Naive B cell (primary cell): ENCODE measurements around the gene DCANP1. TPM values are rescaled to one million over a fixed set of nuclear protein-coding genes. Genes with fewer than 3 reads are reported as not detected.
A peak's percentile ranks its signal among the peaks of the same experiment; 100 is the strongest.

Experiments
- ATAC-seq, 2 donors: fragments of 150-1000 bp; cut with Tn5 transposase; 2 replicates each; pipeline ENCODE4 v1.10.0; 2021; ENCODE audit warnings: low read depth in 2 of 2, mild to moderate bottlenecking in 2 of 2, moderate library complexity in 2 of 2
- DNase-seq: peaks from one replicate; pipeline ENCODE4 v3.0.0; 2022
- H3K27ac Mint-ChIP-seq, 6 donors: one replicate each; pipeline ENCODE4 v1.8.0; 2020 to 2022; ENCODE audit warnings: mild to moderate bottlenecking in 6 of 6, mixed read lengths in 6 of 6, moderate library complexity in 5 of 6, inconsistent platforms in 2 of 6
- H3K27me3 Mint-ChIP-seq, 3 donors: one replicate each; pipeline ENCODE4 v1.8.0; 2021 to 2022; ENCODE audit warnings: mixed read lengths in 3 of 3, mild to moderate bottlenecking in 1 of 3
- H3K36me3 Mint-ChIP-seq, 2 donors: one replicate each; pipeline ENCODE4 v1.8.0; 2020 to 2022; ENCODE audit warnings: mixed read lengths in 2 of 2, inconsistent platforms in 1 of 2, mild to moderate bottlenecking in 1 of 2
- H3K4me1 Mint-ChIP-seq, 3 donors: one replicate each; pipeline ENCODE4 v1.8.0; 2020 to 2022; ENCODE audit warnings: mixed read lengths in 3 of 3, inconsistent platforms in 1 of 3, mild to moderate bottlenecking in 1 of 3, moderate library complexity in 1 of 3
- H3K4me3 Mint-ChIP-seq, 8 donors: one replicate each; pipeline ENCODE4 v1.8.0; 2020 to 2022; ENCODE audit warnings: mild to moderate bottlenecking in 8 of 8, mixed read lengths in 8 of 8, moderate library complexity in 8 of 8, inconsistent platforms in 2 of 8
- H3K9me3 Mint-ChIP-seq, 7 donors: one replicate each; pipeline ENCODE4 v1.8.0; 2020 to 2022; ENCODE audit warnings: mixed read lengths in 7 of 7, mild to moderate bottlenecking in 5 of 7, inconsistent platforms in 2 of 7, moderate library complexity in 1 of 7
- polyA plus RNA-seq, 6 donors: library from polyadenylated mRNA; unstranded; fragments of 300-500 nt; fragmentation: Illumina TruSeq; gene quantifications; one replicate each; pipeline ENCODE4 v1.2.3, GENCODE V29; 2021; ENCODE audit warnings: low read depth in 6 of 6

The DCANP1 gene
- polyA plus RNA-seq, 6 donors from 2014 or later: not detected

DNA sequence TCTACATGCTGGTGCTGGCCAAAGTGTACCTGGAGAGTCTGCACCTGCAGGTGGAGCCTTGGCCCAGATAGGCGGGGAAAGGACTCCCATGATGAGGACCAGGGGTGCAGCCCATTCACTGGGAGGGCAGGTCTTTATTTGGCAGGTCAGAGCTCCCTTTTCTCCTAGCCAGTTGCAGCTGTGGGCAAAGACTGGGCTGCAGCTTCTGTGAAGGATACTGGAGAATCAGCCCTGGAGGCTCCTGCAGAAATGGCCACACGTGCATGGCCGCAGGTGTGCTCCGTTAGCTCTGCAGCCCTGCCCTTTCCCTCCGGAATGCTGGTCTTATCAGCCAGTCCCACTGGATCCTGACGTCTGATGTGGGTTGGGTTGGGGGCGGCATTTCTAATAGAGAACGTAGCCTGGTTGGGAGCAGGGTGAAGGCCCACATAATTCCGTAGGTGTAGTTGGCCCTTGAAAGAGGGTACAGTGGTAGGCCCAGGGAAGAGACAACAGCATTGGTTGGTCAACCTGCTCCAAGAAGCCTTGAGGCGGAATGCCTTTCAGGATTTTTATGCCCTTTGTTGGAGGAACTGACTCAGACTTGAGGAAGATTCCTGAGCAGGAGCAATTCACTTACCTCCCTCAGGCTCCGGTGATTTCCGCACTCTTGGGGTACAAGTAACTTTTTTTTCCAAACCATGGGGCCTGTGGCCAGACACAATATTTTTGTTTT lies 27.0 kb upstream of the DCANP1 start:
- H3K9me3 Mint-ChIP-seq: no peaks in the 10 kb centered on the region
- H3K4me1 Mint-ChIP-seq: no peaks in the 10 kb centered on the region
- H3K27ac Mint-ChIP-seq: no peak overlapping the region
- H3K27me3 Mint-ChIP-seq: peaks cover 12 to 58% (median 49%) of the 10 kb centered on the region in 3 donors
- H3K36me3 Mint-ChIP-seq: no peaks in the 10 kb centered on the region
- H3K4me3 Mint-ChIP-seq: no peak overlapping the region
- DNase-seq (no peak), ATAC-seq (no peak)

GRCh38 chr5:135472141-135472540 lies 25.0 kb upstream of the DCANP1 start:
- DNase-seq (no peak), ATAC-seq (no peak)
- H3K27me3 Mint-ChIP-seq: peaks cover 20 to 73% (median 66%) of the 10 kb centered on the region in 3 donors
- no peaks in the 10 kb centered on the region for H3K4me1 Mint-ChIP-seq
- no peak overlapping the region for H3K4me3 Mint-ChIP-seq
- H3K9me3 Mint-ChIP-seq: no peaks in the 10 kb centered on the region
- no peak overlapping the region for H3K27ac Mint-ChIP-seq
- H3K36me3 Mint-ChIP-seq: no peaks in the 10 kb centered on the region

- no peaks in the 10 kb centered on the region for H3K9me3 Mint-ChIP-seq
- no peaks in the 10 kb centered on the region for H3K4me1 Mint-ChIP-seq
- DNase-seq: no peak
- H3K4me3 Mint-ChIP-seq: no peak overlapping the region
- no peak overlapping the region for H3K27ac Mint-ChIP-seq
- no peaks in the 10 kb centered on the region for H3K36me3 Mint-ChIP-seq
- no peak for ATAC-seq
- peaks cover 20 to 73% (median 67%) of the 10 kb centered on the region in 3 donors for H3K27me3 Mint-ChIP-seq
These were observed 24.6 kb upstream of the DCANP1 start for GRCh38 chr5:135471726-135472125.

DNA sequence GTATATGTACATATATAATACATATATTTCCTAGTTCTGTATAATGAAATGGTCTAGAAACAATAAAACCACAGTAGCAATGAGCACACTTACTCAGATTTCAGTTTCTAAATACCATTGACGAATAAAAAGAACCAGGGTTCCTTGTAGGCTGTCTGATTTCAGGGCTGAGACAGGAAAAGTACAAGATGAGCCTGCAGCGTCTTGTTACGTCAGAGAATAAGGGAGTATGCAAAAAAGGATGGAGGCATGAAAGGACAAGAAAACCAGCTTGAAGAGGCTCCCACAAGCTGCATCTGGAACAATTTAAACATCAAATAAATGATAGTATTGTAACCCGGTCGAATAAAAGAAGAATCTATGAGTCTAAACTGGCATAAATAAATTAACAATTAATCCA lies 22.8 kb upstream of the DCANP1 start:
- Mint-ChIP-seq H3K27ac (no peak overlapping the region), H3K9me3 (no peaks in the 10 kb centered on the region), H3K27me3 (peaks cover 28 to 76% (median 72%) of the 10 kb centered on the region in 3 donors), H3K4me3 (no peak overlapping the region), H3K36me3 (no peaks in the 10 kb centered on the region), H3K4me1 (peaks cover 5 to 13% (median 9%) of the 10 kb centered on the region in 3 donors)
- ATAC-seq: no peak
- DNase-seq: no peak

DNA sequence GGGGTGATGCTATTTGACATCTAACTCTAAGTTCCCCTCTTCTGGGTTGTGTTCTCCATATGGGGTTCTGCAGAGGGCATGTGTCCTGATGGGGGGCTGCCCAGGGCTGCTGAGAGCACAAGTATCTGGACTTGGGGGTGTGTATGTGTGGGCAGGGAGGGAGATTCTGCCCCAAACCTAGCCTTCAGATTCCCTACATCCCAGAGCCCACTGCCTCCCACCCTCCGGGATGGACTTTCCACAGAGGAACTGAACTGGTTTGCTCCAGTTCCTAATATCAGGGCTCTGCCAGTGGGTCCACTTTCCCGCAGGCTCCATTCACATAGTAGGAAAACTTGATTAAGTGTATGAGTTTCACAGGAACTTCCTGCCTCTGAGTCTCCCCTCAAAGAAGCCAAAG lies 21.4 kb upstream of the DCANP1 start:
- H3K36me3 Mint-ChIP-seq: no peaks in the 10 kb centered on the region
- H3K27me3 Mint-ChIP-seq: peaks cover 33 to 81% (median 76%) of the 10 kb centered on the region in 3 donors
- no peak for DNase-seq
- H3K27ac Mint-ChIP-seq: peak overlapping the region in 1 of 6 donors; percentile 6
- peaks cover 5 to 13% (median 9%) of the 10 kb centered on the region in 3 donors for H3K4me1 Mint-ChIP-seq
- H3K4me3 Mint-ChIP-seq: no peak overlapping the region
- no peaks in the 10 kb centered on the region for H3K9me3 Mint-ChIP-seq
- no peak for ATAC-seq

DNA sequence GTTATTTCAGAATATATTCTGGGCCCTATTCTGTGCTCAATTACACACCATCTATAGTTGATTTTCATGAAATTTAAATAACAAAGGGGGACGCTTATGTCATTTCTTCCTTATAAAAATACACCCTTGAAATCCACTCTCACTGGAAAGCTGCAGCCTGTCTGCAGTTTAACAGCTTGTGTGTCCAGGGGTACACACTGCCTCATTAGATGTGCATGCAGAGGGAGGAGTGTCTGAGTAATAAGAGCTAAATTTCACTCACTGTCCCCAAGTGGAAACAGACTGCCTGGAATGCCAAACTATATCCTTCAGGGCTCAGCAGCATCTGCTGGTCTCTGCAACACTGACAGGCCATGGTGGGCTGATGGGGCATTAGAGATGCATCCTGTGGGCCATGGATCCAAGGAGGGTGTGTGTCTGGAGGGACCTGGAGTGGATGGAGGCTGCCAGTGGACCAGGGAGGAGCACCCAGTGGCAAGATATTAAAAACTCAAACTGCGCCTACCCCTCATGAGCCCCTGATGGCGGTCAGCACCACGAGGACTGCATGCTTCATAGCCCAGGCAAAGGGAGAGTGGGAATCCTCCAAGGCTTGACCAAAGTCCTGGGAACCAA lies 20.8 kb upstream of the DCANP1 start:
- Mint-ChIP-seq H3K27me3 (peaks cover 36 to 80% (median 77%) of the 10 kb centered on the region in 3 donors), H3K36me3 (no peaks in the 10 kb centered on the region), H3K4me1 (peaks cover 5 to 13% (median 9%) of the 10 kb centered on the region in 3 donors), H3K27ac (no peak overlapping the region), H3K9me3 (no peaks in the 10 kb centered on the region), H3K4me3 (no peak overlapping the region)
- ATAC-seq: no peak
- no peak for DNase-seq

GRCh38 chr5:135467051-135467625 lies 20.0 kb upstream of the DCANP1 start:
- H3K4me3 Mint-ChIP-seq: no peak overlapping the region
- no peak for DNase-seq
- ATAC-seq: no peak
- H3K27ac Mint-ChIP-seq: peak overlapping the region in 1 of 6 donors; percentile 42
- peaks cover 5 to 19% (median 13%) of the 10 kb centered on the region in 3 donors for H3K4me1 Mint-ChIP-seq
- H3K36me3 Mint-ChIP-seq: no peaks in the 10 kb centered on the region
- H3K27me3 Mint-ChIP-seq: peaks cover 36 to 77% (median 76%) of the 10 kb centered on the region in 3 donors
- H3K9me3 Mint-ChIP-seq: no peaks in the 10 kb centered on the region

GRCh38 chr5:135466178-135467050 lies 19.3 kb upstream of the DCANP1 start:
- Mint-ChIP-seq H3K27ac (peak overlapping the region in 1 of 6 donors; percentile 64), H3K4me1 (peaks cover 5 to 19% (median 13%) of the 10 kb centered on the region in 3 donors), H3K36me3 (no peaks in the 10 kb centered on the region), H3K9me3 (no peaks in the 10 kb centered on the region), H3K27me3 (peaks cover 32 to 75% (median 69%) of the 10 kb centered on the region in 3 donors), H3K4me3 (peak overlapping the region in 6 of 8 donors; percentile 40 to 72 (median 65))
- ATAC-seq: peak; percentile 69 to 87
- DNase-seq: peak; percentile 39

DNA sequence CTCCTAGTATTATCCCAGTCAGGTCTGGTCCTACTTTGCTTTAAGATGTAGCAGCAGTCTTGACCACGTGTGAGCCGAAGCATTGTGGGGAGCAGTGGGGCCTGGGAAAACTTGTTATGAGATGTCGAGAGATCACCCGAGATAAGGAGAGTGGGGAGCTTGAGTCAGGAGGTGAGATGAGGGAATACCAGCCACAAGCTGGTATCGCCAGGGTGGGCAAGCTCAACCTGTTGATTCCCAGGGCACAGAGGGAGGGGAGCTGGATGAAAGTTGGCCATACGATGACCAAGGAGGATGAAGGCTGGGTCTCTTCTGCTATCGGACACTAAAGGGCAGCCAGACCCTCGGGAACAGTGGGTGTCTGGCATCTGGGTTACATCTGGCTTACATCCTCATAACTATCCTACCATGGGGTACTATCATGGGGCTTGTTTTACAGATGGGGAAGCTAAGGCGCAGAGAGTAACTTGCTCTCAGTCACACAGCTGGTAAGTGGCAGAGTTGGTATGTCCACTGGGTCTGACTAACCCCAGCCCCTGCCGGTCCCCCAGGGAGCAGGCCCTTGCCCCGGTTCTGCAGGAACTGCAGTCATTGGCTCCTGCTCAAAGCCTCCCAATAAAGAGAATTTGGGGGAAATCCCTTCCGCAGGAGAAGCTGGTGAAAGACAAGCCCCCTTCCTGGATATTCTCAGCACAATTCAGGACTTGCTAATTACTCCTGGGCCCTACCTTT lies 18.4 kb upstream of the DCANP1 start:
- DNase-seq (no peak), ATAC-seq (no peak)
- Mint-ChIP-seq H3K27me3 (peaks cover 36 to 70% (median 65%) of the 10 kb centered on the region in 3 donors), H3K4me1 (peaks cover 5 to 19% (median 13%) of the 10 kb centered on the region in 3 donors), H3K4me3 (peak overlapping the region in 3 of 8 donors; percentile 1 to 62 (median 38)), H3K27ac (peak overlapping the region in 1 of 6 donors; percentile 24), H3K36me3 (no peaks in the 10 kb centered on the region), H3K9me3 (no peaks in the 10 kb centered on the region)

GRCh38 chr5:135462304-135462703 lies 15.2 kb upstream of the DCANP1 start:
- DNase-seq (peak; percentile 7), ATAC-seq (peak; percentile 44 to 59)
- H3K27me3 Mint-ChIP-seq: peaks cover 29 to 57% (median 52%) of the 10 kb centered on the region in 3 donors
- no peaks in the 10 kb centered on the region for H3K9me3 Mint-ChIP-seq
- H3K4me3 Mint-ChIP-seq: no peak overlapping the region
- H3K27ac Mint-ChIP-seq: no peak overlapping the region
- H3K36me3 Mint-ChIP-seq: no peaks in the 10 kb centered on the region
- H3K4me1 Mint-ChIP-seq: peaks cover 5 to 19% (median 13%) of the 10 kb centered on the region in 3 donors

- no peaks in the 10 kb centered on the region for H3K9me3 Mint-ChIP-seq
- H3K4me1 Mint-ChIP-seq: peaks cover 5 to 18% (median 13%) of the 10 kb centered on the region in 3 donors
- peaks cover 29 to 50% (median 47%) of the 10 kb centered on the region in 3 donors for H3K27me3 Mint-ChIP-seq
- H3K27ac Mint-ChIP-seq: no peak overlapping the region
- no peak for ATAC-seq
- no peaks in the 10 kb centered on the region for H3K36me3 Mint-ChIP-seq
- no peak overlapping the region for H3K4me3 Mint-ChIP-seq
- no peak for DNase-seq
These were observed 14.5 kb upstream of the DCANP1 start for GRCh38 chr5:135461481-135462151.
